GM12875 (cell line): ENCODE measurements around the gene ADGRF1.

Source experiments
- H3K4me3 ChIP-seq: one replicate; pipeline ENCODE4 v1.5.1; 2011; ENCODE audit warnings: low read depth, low read length, control low read depth
- CTCF ChIP-seq: IDR thresholded peaks from 2 replicates; pipeline ENCODE4 v1.5.1; 2011; ENCODE audit warnings: low read depth, mild to moderate bottlenecking, control low read depth, inconsistent platforms, low read length, moderate library complexity, borderline replicate concordance; ENCODE audit not compliant: insufficient read depth

ADGRF1 gene

GRCh38 chr6:46949632-46950280 lies 92.4 kb downstream of the ADGRF1 start:
- no peak for TF ChIP-seq CTCF

GRCh38 chr6:46948699-46949098 lies 93.4 kb downstream of the ADGRF1 start:
- no peak overlapping the region for H3K4me3 ChIP-seq
- TF ChIP-seq CTCF = no peak

More at GRCh38 chr6:46949632-46950280, 92.4 kb downstream of the ADGRF1 start:
- H3K4me3 ChIP-seq = no peak overlapping the region
